BLaER1 (cell line): ENCODE data around the gene DPP8.

Experiments used
- H3K27ac ChIP-seq: shearing (Covaris generic); formaldehyde crosslinking; 2 replicates; pipeline ENCODE4 v1.8.1; 2022
- H3K27me3 ChIP-seq: shearing (Covaris generic); formaldehyde crosslinking; 2 replicates; pipeline ENCODE4 v1.8.1; 2022
- H3K36me3 ChIP-seq: shearing (Covaris generic); formaldehyde crosslinking; 2 replicates; pipeline ENCODE4 v1.8.1; 2022
- H3K4me1 ChIP-seq: shearing (Covaris generic); formaldehyde crosslinking; 2 replicates; pipeline ENCODE4 v1.8.1; 2022
- H3K4me2 ChIP-seq: shearing (Covaris generic); formaldehyde crosslinking; 2 replicates; pipeline ENCODE4 v1.8.1; 2022
- H3K4me3 ChIP-seq: shearing (Covaris generic); formaldehyde crosslinking; 2 replicates; pipeline ENCODE4 v1.8.1; 2022
- H3K9ac ChIP-seq: shearing (Covaris generic); formaldehyde crosslinking; 2 replicates; pipeline ENCODE4 v1.8.1; 2022
- H3K9me3 ChIP-seq: shearing (Covaris generic); formaldehyde crosslinking; 2 replicates; pipeline ENCODE4 v1.8.1; 2022
- H4K20me1 ChIP-seq: shearing (Covaris generic); formaldehyde crosslinking; 2 replicates; pipeline ENCODE4 v1.8.1; 2022
- Cebpa-rat ChIP-seq: shearing (Covaris generic); IDR thresholded peaks from 2 replicates; pipeline ENCODE4 v1.8.1; 2022

The DPP8 gene

DNA sequence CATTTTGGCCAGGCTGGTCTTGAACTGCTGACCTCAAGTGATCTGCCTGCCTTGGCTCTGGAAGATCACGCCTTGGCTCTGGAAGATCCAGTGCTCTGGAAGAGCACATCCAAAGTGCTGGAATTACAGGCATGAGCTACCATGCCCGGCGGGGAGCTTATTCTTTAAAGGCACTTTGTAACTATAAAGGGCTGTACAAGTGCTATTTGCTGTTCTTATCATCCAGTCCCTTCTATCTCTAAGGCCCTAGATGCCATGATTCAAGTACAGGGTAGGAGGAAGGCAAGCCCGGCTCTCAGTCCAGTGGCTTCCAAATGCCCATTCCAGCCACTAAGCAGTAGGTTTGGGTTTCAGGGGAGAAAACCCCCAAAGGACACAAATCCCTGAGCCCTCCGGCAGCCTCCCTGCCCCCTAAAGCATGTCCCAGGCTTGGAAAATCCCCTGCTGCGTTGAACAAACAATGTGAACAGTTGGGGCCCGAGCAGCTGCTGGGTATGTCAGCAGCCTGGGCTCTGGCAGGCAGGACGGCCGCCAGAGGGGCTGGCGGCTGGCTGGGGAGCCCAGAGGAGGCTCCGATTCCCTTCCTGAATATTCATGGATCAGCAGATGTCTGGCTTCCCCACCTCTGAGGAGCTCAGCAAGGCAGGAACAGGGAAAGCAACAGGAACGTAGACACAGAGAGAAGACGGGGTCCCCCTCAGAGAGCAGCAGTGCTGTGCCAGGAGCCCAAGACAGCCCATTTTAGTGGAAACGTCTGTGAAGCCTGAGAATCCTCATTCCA, 102.5 kb downstream of the DPP8 start:
- no peak overlapping the region for H3K9ac ChIP-seq

DNA sequence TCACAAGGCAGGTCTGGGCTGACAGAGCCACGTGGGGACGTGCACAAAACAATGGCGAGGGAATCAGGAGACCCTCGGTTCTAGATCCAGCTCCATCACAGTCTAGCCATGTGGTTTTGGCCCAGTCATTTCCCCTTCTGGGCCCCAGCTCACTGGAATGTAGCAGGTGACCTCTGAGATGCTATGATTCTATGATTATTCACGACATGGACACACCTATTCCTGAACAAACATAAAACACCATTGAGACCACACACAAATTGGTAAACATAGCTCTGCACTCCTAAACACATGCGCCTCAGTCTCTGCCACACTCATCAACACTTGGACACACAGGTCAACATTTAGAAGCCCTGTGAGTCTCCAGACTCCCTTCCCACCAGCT, 103.7 kb downstream of the DPP8 start:
- H3K9me3 ChIP-seq: no peaks in the 10 kb centered on the region
- no peaks in the 10 kb centered on the region for H3K27me3 ChIP-seq
- H4K20me1 ChIP-seq: no peaks in the 10 kb centered on the region
- H3K4me2 ChIP-seq: no peak overlapping the region
- peaks cover 14% of the 10 kb centered on the region for H3K4me1 ChIP-seq
- TF ChIP-seq Cebpa-rat: no peak
- H3K27ac ChIP-seq: no peak overlapping the region
- no peak overlapping the region for H3K4me3 ChIP-seq
- H3K36me3 ChIP-seq: no peaks in the 10 kb centered on the region
- no peak overlapping the region for H3K9ac ChIP-seq

More for the DNA sequence above, 102.5 kb downstream of the DPP8 start:
- no peaks in the 10 kb centered on the region for H3K36me3 ChIP-seq
- H3K4me2 ChIP-seq: no peak overlapping the region
- no peak overlapping the region for H3K4me3 ChIP-seq
- peaks cover under 1% of the 10 kb centered on the region; the same call in 1 of the 2 replicates for H3K4me1 ChIP-seq
- no peak for TF ChIP-seq Cebpa-rat
- H3K9me3 ChIP-seq: no peaks in the 10 kb centered on the region
- H3K27me3 ChIP-seq: peaks cover 7% of the 10 kb centered on the region
- H3K27ac ChIP-seq: no peak overlapping the region
- H4K20me1 ChIP-seq: no peaks in the 10 kb centered on the region

DNA sequence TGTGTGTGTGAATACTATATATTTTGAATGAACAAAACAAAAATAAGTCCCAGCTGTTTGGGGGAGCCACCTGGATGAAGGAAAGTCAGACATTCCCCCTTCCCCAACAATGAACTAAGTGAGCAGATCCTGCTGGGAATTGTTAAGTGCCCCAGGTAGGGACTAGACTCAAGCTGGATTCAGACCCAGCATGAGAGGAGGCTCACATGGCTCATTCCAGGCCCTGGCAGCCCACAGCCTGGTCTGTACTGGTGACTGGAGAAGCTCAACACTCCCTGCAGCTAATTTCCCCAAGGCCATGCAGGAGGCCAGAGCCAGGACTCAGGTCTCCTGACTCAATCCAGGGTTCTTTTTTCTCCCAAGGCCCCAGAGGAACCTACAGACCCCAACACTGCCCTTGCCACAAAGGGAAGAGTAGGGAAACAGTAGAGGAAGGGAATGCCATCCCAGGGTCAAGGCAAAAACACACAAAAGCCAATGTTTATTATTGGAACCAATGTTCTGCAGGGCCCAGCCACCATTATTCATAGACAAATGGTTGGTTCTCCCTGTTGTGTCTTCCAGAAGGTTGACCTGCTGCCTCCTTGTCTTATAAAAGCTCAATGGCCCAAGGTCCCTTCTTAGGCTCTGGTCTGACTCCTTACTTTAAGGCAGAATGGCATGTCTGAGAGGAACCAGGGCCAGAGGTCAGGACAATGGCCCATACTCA, 104.3 kb downstream of the DPP8 start:
- no peak overlapping the region for H3K27ac ChIP-seq
- no peaks in the 10 kb centered on the region for H3K9me3 ChIP-seq
- peaks cover 19% of the 10 kb centered on the region for H3K4me1 ChIP-seq
- no peaks in the 10 kb centered on the region for H4K20me1 ChIP-seq
- TF ChIP-seq Cebpa-rat: no peak
- H3K9ac ChIP-seq: no peak overlapping the region
- H3K27me3 ChIP-seq: no peaks in the 10 kb centered on the region
- H3K36me3 ChIP-seq: no peaks in the 10 kb centered on the region
- no peak overlapping the region for H3K4me2 ChIP-seq
- no peak overlapping the region for H3K4me3 ChIP-seq

DNA sequence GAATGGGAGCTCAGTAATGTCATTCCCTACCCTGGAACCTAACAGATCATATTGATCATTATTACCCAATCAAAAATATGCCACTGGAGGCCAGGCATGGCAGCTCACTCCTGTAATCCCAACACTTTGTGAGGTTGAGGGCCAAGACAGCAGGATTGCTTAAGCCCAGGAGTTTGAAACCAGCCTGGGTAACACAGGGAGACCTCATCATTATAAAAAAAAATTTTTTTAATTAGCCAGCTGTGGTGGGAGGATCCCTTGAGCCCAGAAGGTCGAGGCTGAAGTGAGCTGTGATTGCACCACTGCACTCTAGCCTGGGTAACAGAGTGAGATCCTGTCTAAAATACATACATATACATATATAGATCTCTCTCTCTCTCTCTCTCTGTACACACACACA, 104.9 kb downstream of the DPP8 start:
- no peak overlapping the region for H3K4me2 ChIP-seq
- H3K4me1 ChIP-seq: peaks cover 24% of the 10 kb centered on the region
- no peaks in the 10 kb centered on the region for H4K20me1 ChIP-seq
- H3K27me3 ChIP-seq: no peaks in the 10 kb centered on the region
- no peaks in the 10 kb centered on the region for H3K36me3 ChIP-seq
- H3K9ac ChIP-seq: no peak overlapping the region
- H3K27ac ChIP-seq: no peak overlapping the region
- no peaks in the 10 kb centered on the region for H3K9me3 ChIP-seq
- TF ChIP-seq Cebpa-rat: no peak
- H3K4me3 ChIP-seq: no peak overlapping the region

DNA sequence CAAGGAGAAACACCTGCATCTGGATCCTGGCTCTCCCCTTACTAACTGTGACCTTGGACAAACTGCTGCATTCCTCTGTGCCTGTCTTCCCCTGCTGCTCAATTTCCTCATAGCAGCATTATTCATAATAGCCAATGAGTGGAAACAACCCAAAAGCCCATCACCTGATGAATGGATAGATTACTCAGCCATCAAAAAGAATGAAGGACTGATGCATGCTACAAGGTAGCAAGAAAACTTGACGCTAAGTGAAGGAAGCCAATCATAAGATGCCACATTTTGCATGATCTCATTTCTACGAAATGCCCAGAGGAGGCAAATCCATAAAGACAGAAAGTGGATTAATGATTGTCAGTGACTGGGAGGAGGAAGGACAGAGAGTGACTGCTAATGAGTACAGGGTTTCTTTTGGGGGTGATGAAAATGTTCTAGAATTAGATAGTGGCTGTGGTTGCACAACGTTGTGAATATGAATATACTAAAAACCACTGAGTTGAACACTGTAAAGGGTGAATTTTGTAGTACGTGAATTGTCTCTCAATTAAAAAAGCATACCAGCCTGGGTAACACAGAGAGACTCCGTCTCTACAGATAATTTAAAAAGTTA, 105.9 kb downstream of the DPP8 start:
- no peak overlapping the region for H3K27ac ChIP-seq
- H3K27me3 ChIP-seq: no peaks in the 10 kb centered on the region
- no peaks in the 10 kb centered on the region for H3K9me3 ChIP-seq
- peaks cover 32% of the 10 kb centered on the region for H3K4me1 ChIP-seq
- no peaks in the 10 kb centered on the region for H4K20me1 ChIP-seq
- TF ChIP-seq Cebpa-rat: no peak
- H3K36me3 ChIP-seq: no peaks in the 10 kb centered on the region
- no peak overlapping the region for H3K4me3 ChIP-seq
- H3K4me2 ChIP-seq: no peak overlapping the region
- H3K9ac ChIP-seq: no peak overlapping the region

DNA sequence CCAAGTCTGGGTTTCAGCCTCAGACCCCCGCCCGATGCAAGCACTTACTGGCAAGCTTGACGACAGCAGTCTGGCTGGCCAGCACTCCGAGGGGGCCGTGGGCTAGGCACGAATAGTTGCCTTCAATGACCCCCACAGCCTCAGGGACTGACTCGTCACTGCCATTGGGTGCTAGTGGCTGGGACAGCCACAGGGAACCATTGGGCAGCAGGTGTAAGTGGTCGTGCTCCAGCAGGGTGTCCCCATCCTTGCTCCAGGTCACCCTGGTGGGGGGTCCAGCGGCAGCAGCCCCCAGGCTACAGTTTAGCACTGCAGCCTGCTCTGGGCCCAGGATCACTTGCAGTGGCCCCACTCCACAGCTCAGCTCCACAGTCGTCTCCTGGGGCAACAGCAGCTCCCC, 106.5 kb downstream of the DPP8 start:
- Histone ChIP-seq H4K20me1 (no peaks in the 10 kb centered on the region), H3K9ac (no peak overlapping the region), H3K36me3 (no peaks in the 10 kb centered on the region), H3K4me1 (peaks cover 38% of the 10 kb centered on the region), H3K4me3 (no peak overlapping the region), H3K27ac (no peak overlapping the region), H3K27me3 (no peaks in the 10 kb centered on the region), H3K9me3 (no peaks in the 10 kb centered on the region), H3K4me2 (no peak overlapping the region)
- TF ChIP-seq Cebpa-rat: no peak

DNA sequence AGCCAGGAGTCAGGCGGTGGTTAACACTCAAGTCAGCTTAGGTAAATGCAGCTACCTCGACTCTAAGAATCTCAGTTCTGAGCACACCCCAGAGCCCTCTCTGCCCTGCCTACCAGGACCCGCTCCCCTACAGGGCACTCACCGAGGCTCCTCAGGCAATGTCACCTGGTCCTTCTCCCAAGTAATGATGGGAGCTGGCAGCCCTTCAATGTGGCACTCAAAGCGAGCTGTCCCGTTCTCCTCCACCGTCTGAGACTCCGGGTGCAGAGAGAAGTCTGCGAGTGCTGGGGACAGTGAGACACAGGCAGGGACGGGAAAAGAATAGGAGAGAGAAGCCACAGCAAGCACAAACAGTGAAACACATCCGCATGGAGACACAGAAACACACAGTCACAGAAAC, 107.5 kb downstream of the DPP8 start:
- 0 out of 2 replicates have a peak overlapping the region, but pooled peaks have one; percentile 84 for H3K4me2 ChIP-seq
- H3K4me1 ChIP-seq: peaks cover 47% of the 10 kb centered on the region
- no peaks in the 10 kb centered on the region for H3K36me3 ChIP-seq
- no peaks in the 10 kb centered on the region for H3K9me3 ChIP-seq
- H4K20me1 ChIP-seq: no peaks in the 10 kb centered on the region
- no peak overlapping the region for H3K4me3 ChIP-seq
- H3K27me3 ChIP-seq: no peaks in the 10 kb centered on the region
- H3K9ac ChIP-seq: no peak overlapping the region
- no peak overlapping the region for H3K27ac ChIP-seq
- TF ChIP-seq Cebpa-rat: no peak

DNA sequence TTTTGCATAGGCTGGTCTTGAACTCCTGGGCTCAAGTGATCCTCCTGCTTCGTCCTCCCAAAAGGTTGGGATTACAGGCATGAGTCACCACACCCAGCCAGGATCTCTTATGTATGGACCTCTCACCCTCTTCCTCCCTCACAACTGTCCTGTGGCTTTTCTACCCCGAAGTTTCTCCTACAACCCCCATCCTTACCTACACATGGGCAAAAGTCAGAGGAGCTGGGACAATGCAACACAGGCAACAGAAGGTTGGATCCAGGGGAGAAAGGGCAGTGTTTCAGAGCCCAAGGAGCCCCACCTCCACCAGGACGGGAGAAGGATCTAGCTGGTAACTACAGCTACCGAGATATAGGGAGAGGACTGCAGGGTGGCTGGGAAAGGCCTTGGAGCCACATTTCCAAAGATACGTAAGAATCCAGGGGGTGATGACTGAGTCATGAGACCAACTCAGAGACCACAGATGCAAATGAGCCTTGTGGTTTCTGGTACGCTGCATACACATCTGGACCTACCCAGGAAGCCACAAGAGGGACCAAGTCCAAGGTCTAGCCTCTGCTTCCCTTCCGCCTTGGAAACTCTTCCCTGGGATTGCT, 108.4 kb downstream of the DPP8 start:
- no peak for TF ChIP-seq Cebpa-rat
- Histone ChIP-seq H3K9me3 (no peaks in the 10 kb centered on the region), H3K27me3 (no peaks in the 10 kb centered on the region), H3K36me3 (no peaks in the 10 kb centered on the region), H3K9ac (no peak overlapping the region), H3K4me2 (peak overlapping the region; percentile 84), H3K4me3 (no peak overlapping the region), H3K27ac (no peak overlapping the region), H3K4me1 (peaks cover 52% of the 10 kb centered on the region), H4K20me1 (no peaks in the 10 kb centered on the region)

DNA sequence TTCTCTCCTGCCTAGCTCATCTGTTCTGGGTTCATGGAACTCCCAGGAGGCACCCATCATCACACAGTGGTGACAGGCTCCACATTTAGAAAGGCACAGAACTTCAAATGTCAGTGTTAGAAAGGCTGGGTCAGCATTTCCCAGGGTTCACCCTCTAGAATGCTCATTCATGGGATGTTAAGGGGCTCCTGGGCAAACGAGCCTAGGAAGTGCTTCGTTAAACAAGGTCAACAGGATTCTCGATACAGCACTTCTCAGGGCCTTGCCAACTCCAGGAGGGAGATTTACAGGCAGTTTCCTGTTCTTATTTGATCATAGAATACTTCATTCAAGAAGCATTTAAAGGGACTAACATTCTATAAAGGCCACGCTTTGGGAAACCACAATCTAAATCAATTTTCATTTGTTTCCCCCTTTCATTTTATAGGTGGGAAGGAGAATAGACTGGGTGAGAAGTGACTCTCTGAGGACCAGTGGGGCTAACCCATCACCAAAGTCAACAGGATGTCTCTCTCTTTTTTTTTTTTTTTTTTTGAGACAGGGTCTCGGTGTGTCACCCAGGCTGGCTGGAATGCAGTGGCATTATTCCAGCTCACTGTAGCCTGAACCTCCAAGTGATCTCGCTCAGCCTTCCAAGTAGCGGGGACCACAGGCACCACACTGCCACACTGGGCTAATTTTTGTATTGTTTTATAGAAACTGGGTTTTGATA, 109.0 kb downstream of the DPP8 start:
- Histone ChIP-seq H3K4me2 (peak overlapping the region; percentile 84), H3K36me3 (no peaks in the 10 kb centered on the region), H3K9me3 (no peaks in the 10 kb centered on the region), H3K4me1 (peaks cover 52% of the 10 kb centered on the region), H3K9ac (no peak overlapping the region), H3K4me3 (no peak overlapping the region), H3K27ac (no peak overlapping the region), H3K27me3 (no peaks in the 10 kb centered on the region), H4K20me1 (no peaks in the 10 kb centered on the region)
- no peak for TF ChIP-seq Cebpa-rat
